GM21786 (cell line): ENCODE results near the gene ETV6.

Experiments used
- ATAC-seq: cut with Tn5 transposase; IDR thresholded peaks from one replicate; pipeline ENCODE4 v1.9.1; 2021; ENCODE audit not compliant: unreplicated experiment

The ETV6 gene

DNA sequence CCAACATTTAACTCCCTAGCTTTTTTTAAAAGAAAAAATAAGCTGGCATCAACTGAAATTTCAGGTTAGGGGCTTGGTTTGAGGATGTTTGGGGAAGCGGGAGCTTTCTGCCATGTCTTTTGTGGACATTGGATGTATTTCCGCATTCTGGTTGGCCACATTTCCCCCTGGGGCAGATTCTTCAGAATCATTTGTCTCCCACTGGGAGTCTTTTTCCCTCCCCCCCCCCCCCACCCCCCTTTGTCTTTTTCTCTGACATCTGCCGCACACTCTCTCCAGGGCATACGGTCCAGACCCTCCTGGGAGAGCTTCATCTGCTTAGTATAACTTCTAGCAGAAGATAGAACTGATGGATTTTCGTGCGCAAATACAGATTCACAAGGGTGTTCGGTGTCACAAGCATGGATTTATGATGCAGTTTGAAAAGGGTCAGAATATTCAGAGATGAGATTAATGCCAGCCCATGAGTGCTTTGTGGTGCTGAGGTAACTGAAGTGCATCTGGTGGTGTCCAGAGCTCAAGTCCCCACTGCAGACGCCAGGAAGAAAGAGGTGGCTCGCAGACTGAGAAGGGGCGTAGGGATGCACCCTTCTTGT is 40.2 kb downstream of the ETV6 start:
- ATAC-seq, result no peak

DNA sequence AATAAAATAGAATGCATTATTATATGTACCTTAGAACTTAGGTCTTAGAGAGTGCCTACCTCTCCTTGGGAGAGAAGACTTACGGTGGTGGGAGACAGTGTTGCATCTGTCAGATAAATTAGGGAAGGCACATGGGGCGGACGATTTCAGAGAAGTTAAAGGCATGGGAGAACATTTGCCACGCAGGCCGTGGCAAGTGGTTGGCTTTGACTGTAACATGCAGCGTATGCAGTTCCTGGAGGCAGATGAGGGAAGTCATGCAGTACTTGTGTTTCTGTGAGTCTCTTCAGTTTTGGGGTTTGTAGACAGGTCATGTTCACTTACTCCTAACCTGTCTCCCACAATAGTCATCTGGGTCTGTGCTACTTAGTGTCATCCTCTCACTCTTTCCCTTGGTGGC is 43.6 kb downstream of the ETV6 start:
- no peak for ATAC-seq

DNA sequence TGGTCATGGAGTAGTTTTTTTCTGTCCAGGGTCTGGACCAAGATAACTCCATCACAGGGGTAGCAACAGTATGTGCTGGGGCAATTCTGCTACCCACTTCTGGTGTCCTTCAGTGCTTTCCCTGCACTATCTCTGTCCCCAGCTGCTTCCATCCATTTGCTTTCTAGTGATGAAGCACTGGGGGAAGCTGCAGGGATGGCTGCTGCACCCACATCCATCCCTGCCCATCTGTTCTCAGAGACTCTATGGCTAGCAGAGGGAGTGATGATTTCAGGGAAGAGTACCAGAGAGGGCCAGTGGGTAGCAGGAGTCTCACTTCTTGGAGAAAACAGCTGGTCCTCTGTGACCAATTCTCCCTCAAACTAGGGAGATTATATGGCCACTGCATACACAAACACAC is 44.1 kb downstream of the ETV6 start:
- ATAC-seq, result no peak

DNA sequence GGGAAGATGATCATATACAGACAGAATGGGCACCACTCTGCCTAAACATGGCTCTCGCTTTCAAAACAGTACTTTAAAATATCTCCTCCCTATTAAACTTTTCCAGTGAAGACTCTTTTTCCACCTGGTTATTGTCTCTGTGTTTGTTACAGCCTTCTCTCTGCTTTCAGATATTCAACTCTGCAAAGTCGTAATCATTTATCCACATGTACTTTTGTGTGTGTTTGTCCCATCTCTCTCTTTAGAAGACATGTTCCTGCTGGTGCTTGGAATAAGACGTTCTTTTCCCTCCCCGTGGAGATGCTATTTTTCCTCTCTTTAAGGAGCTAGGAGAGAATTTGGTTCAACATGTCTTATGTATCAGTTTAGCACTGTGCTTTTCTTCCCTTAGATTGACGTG is 45.1 kb downstream of the ETV6 start:
- ATAC-seq, result no peak

DNA sequence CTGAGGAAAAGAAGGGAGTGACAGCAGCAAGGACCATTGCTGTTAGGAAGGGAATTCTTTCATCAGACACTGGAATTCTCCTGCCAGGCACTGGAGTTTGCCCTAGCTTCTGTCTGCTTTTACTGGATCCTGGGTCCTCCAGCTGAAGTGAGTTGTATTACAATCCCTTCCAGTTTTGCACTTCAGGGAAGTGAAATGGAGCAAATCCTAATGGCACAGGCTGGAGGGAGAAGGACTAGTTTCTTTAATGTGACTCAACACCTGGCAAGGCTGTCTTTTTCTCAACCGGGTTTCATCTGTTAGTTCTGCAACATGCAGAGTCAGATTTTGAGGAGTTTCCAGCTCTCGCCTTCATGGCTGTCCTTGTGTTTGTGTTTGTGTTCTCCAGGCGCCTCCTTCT is 45.8 kb downstream of the ETV6 start:
- ATAC-seq, result no peak

DNA sequence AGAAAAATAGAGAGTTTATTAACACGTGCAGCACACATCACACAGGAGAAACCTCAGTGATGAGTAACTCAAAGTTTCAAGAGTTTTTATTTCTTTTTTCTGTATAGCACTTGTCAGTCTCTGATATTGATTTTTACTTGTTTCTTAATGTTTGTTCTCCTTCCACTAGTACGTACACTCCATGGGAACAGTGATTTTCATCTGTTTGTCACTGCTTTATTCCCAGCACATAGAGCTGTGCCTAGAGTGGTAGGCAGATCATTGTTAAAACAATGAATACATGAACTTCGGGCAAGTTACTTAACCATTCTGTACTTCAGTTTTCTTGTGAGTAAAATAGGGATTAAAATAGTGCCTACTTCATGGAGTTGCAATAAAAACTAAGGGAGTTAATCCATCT is 46.6 kb downstream of the ETV6 start:
- ATAC-seq, result no peak

DNA sequence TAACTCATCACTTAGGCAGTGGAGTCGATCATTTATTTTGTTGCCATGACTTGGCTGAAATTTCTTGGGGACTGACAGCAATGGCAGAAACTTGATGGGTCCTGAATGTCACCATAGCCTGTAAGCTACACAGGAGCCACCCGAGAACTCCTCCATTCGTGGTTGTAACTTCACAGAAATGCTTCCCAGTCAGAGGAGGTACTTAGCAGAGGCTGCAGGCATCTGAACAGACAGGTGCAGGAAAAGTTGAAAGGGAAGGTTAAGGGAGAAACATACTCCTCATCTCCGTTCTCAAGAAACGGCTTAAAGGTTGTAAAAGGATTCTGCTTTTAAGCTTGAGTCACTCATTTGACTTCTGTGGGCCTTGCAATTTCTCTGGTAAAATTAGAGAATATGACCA is 47.7 kb downstream of the ETV6 start:
- no peak for ATAC-seq

DNA sequence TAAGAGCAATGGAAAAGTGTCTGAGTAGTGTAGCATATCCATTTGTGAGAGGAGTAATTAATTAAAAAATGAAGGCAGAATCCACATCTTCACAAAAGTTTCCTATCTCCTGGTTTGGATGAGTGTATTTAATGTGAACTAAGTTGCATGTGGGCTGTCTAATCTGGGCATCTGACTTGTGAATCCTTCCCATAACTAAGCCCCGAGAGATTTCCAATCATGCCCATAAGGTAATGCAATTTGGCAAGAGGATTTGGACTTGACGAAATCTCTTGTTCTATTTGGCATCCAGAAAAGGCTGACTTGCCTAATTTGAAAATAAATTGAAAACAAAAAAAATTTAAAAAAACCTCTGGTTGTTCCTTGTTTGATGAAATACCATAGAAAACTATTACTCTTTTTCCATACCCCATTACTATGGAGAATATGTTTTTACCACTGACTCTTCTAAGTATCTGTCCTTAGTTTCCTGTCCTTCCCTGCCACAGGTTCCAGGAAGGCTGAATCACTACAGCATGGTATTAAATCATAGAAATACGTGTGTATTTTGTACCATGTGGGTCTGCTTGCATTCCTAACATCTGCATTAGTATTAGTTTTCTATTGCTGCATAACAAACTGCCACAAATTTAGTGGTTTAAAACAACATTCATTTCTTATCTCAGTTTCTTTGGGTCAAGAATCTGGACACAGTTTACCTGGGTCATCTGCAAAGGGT is 48.4 kb downstream of the ETV6 start:
- no peak for ATAC-seq

DNA sequence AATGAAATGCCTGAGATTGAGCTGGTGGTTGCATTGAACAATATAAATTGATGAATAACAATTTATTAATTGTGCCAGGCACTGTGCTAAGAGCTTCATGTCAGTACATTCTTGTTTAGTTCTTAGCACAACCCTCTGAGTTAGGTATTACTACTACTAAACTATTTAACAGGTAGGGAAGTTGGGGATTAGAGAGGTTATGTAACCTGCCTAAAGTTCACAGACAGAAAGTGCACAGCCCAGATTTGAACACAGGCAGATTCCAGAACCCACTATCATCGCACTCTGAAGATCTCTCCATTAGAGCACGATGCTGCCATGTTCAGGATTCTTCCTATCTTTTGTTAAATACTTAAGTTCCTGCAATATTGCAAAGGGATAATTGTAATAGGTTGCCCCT is 49.3 kb downstream of the ETV6 start:
- ATAC-seq, result no peak

DNA sequence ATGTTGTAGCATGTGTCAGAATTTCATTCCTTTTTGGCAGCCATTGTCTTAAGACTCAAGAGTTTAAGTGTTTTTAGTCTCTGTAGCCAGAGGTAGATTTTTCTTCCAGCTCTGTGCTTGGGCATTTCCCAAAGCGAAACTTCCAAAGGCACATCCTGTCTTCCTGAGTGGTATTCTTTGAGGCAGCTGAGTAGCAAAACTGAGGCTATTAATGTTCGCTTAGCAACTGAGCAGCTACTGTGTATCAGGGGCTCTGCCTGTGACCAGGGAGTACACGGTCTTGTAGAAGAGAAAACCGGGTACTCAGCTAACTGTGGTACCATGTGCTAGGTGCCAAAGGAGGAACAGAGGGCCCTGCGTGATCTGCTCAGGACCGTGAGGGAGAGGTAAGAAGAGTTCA is 52.0 kb downstream of the ETV6 start:
- no peak for ATAC-seq

DNA sequence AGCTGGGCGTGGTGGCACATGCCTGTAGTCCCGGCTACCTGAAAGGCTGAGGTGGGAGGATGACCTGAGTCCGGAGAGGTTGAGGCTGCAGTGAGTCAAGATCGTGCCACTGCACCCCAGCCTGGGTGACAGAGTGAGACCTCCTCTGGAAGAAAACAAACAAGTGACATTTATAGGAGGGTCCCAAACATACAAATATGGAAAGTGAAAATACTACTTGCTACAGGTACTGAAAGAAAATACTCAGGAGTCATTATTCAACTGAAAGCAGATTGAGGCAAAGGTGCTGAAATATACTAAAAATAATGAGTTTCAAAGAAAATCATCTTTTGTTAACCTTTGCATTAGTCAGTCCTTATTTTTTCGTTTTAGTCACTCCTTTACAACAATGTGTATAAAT is 53.5 kb downstream of the ETV6 start:
- no peak for ATAC-seq

DNA sequence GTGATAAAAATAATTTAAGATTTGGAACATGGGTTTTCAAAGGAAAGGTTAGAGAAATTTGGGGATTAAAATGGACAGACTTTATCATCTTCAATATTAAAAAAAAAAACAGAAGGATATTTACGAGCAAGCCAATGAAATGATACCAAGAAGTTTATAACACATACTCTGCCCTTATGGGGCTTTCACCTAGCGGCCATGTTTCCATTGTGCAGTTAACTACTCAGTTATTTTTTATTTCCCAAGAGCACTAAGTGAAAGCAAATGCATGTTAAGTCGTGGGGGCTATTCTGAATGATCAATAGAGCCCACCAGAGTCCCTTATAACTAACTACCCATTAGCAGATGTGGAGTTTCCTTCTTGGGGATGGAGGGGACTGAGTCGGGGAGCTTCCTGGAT is 53.9 kb downstream of the ETV6 start:
- ATAC-seq, result no peak

DNA sequence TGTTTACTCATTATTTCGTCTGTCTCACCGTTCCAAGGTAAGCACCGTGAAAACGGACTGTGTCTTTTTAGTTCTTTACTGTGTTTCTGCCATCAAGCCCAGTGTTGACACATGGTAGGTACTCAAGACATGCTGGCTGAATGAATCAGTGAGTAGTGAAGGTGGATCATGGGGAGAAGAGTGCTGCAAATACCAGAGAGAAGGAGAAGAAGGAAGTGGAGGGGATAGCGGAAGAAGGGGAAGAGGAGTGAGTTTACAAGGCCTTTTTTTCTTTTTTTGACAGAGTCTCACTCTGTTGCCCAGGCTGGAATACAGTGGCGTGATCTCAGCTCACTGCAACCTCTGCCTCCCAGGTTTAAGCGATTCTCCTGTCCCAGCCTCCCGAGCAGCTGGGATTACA is 54.6 kb downstream of the ETV6 start:
- no peak for ATAC-seq

DNA sequence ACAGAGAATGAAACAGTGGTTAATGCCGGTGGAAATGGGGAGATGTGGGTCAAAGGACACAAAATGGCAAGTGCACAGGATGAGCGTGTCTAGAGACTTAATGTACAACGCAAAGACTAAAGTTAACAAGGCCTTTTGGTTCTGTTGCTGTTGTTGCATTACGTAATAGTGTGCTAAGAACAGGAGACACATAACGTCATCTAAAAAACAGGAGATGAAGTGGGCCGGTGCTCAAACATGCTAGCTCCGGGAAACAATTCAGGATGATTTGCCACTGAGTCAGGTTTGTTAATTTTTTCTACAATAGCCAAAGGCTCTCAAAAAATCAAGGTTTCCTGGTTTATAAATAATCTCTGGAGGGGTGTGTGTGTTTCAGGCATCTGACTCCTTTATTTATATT is 55.5 kb downstream of the ETV6 start:
- ATAC-seq, result no peak

DNA sequence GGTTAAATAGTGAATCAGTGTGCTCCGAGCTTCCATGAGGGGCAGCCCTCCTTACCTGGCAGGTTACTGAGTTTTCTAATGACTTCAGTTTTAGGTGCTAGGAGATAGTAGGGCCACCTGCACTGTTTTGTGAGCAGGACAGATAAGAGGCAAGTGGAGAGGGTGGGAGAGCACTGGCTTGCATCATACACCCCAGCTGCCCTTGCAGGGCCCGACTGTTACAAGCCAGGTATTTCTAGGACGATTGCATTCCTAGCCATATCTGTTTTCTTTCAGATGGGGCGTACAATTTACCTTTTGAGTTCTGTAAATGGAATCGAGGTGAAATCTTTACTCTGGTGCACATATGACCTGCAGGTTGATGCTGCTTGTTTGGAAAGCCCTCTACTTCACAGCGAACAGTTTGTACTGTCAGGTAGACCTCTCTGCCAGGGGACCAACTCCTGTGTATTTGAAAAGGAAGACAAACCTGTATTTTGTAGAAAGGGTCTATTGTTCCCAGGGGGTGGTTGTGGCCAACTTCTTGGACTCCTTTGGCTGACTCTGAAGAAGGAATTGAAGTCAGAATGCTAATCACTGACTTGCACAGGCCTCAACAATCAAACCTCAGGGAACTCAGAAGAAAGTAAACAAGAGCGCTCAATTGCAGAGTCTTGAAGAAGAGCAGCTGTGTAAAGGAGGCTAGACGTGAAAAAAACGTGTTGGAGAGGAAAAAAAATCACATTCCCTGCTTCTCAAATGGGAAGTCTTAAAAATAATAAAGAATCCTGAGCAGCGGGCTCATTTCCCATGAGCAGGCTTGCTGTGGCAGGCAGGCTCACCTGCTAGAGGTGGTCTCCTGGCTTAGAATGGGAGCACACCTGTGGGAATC is 57.3 kb downstream of the ETV6 start:
- no peak for ATAC-seq

DNA sequence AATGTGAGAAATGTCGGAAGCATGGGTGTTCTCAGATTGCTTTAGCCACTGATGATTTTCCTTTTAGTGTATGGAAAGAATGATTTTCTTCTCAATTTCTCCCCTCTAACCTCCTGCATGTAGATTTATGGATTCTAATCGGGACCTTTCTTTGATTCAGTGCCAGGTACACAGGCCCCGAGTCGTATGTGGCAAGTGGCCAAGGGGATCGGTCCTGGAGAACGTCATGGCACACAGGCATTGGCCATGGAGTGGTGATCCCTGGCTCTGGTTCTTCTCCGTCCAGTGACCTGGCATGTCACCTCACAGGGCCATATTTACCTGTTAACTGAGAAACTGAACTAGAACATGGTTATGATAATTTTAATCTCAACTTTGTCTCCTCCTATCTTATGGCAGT is 58.1 kb downstream of the ETV6 start:
- ATAC-seq, result no peak

DNA sequence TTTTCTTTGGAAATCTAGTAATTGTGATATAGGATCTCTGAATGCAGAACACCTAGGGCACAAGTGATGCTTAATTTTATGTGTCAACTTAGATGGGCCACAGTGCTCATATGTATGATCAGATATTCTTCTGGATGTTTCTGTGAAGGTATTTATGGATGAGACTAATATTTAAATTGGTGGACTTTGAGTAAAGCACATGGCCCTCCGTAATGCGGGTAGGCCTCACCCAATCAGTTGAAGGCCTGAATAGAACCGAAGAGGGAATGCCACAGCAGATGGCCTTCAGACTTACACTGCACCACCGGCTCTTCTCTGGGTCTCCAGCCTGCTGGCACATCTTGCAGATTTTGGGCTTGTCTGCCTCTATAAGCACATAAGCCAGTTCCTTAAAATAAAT is 60.0 kb downstream of the ETV6 start:
- no peak for ATAC-seq

DNA sequence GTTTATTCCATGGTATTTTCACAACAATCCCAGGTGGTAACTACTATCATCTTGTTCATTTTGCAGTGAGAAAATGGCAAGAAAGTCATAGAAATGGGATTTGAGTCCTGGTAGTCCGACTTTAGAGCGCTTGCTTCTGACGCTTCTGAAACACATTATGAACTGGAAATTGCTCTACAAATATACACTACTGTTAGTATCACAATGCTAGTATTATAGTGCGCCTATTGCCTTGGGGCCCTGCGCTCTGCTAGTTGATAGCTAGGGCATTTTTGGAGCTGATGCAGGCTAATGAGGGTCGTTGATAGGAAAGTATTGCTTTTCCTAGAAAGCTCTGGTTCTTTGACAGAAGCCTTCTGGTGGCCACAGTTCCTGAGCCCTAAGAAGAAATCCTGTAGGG is 61.0 kb downstream of the ETV6 start:
- no peak for ATAC-seq

DNA sequence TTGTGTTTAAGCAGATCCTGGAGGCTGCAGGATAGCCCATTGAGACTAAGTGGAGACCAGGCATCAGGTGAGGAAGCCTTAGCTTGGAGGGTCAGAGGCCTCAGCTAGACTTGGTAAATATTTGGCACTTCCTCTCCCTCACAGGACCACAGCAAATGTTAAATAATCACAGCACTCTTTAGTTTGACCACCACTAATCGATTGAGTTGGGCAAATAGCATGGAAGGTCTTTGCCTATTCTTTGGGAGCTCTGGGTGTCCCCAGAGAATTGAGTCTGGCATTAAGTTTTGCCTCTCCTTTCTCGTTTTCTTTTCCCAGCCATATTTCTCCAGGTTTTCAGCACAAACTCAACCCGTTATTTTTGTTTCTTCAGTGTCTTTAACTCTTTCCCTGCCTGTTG is 61.4 kb downstream of the ETV6 start:
- ATAC-seq, result no peak

DNA sequence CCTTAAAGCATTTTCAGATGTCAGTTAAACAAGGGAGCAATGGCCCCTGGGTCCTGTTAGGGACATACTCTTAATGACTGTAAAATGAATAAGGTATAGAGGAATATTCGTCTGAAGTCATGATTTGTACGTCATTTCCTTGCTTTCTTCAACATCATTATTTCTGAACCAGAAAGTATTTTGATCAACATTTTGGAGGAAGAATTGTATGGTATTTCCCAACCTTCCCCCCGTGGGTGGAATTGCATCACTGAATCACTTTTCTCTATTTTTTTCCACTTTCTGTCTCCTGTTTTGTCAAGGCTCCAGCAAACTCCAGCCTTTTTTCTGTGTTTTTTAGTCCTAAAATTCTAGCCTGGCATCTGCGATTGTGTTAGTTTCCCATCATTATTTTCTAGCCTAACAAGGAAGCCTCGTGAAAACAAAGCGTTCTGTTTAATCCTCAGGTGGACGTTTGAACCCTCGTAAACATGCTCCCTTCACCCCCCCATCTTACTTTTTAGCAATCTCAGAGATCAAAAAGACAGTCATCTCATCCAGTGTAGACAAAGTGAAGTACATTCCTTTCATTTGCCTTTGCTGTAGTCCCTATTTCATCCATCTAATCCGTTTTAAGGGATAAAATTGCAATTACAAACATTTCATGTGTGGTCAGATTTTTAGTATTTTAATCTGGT is 62.3 kb downstream of the ETV6 start:
- no peak for ATAC-seq

DNA sequence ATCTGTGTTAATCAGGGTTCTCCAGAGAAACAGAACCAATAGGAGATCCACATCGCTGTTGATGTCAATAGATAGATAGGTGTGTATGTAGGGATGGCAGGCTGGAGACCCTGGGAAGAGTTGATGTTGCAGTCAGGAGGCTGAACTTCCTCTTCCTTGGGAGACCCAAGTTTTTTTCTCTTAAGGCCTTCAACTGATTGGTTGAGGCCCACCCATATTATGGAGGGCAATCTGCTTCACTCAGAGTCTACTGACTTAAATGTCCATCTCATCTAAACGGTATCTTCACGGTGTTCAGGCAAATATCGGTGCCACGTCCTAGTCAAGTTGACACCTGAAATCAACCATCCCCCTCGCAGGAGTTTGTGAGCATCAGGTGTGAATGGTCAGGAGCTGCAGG is 63.0 kb downstream of the ETV6 start:
- ATAC-seq, result no peak

DNA sequence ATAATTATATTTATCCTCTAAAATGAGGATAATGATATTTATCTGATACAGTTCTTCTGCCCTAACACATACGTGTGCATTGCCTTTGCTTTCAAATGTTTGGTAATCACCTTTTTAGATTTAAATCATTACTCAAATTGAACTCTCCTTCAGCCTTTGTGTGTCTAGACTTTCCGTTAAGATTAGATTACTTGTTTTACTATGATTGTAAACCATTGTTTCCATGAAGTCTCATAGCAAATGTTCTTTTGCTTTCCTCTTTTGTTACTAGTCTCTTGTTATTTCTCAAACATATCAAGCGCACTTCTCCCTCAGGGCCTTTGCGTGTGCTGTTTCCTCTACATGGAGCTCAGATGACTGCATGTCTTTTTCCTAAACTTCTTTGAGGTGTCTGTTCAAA is 63.7 kb downstream of the ETV6 start:
- no peak for ATAC-seq
